ENCODE results near the gene IL1F10. TPM values are rescaled to one million over a fixed set of nuclear protein-coding genes. Genes with fewer than 3 reads are reported as not detected.

Gene IL1F10
- total and polyA plus RNA-seq, 2 of the 8 experiments (the other 6 are each of a cell fraction or from before 2014, with no cell fraction given): not detected

DNA sequence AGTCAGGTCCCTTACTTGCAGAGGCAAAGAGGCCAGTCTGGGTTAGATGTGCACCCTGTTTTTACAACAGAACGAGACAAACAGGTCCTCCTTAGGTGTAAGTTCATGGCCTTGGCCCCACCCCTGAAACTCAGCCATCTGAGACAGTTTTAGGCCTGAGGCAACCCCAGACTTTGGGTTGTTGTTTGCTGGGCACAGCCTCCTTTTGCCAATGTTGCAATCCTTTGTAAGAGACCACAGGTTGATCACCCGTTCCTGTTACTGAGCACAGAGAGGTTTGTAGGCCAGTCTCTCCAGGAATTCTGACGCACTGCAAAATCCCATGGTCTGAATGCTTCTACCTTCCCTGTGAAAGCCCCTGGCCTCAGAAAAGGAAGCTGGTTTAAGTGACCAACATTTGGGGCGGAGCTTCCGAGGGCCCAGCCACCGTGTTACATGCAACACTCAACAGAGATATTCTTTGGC, 44.1 kb downstream of the IL1F10 start (continued):
- TF ChIP-seq, protein P1, sequence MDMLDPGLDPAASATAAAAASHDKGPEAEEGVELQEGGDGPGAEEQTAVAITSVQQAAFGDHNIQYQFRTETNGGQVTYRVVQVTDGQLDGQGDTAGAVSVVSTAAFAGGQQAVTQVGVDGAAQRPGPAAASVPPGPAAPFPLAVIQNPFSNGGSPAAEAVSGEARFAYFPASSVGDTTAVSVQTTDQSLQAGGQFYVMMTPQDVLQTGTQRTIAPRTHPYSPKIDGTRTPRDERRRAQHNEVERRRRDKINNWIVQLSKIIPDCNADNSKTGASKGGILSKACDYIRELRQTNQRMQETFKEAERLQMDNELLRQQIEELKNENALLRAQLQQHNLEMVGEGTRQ (IDR thresholded peaks at IDR 0.05; ENCODE audit: low read length): no peak
- no peak for TF ChIP-seq BACH1 (IDR thresholded peaks at IDR 0.05; ENCODE audit: low read length)
- TF ChIP-seq KDM4A (IDR thresholded peaks at IDR 0.05; ENCODE audit: low read depth, low read length, severe bottlenecking): no peak
- TF ChIP-seq SIX5 (IDR thresholded peaks at IDR 0.05; ENCODE audit: low read depth, low read length): no peak
- no peak for TF ChIP-seq SP2 (IDR thresholded peaks at IDR 0.05; ENCODE audit: low read length)
